HCT116 (cell line): ENCODE data around the gene THBS1. TPM values are rescaled to one million over a fixed set of nuclear protein-coding genes. Genes with fewer than 3 reads are reported as not detected.

Experiments used
- ATAC-seq: fragments of 200-7000 bp; cut with Tn5 transposase; 2 replicates; pipeline ENCODE4 v1.9.1; 2020; ENCODE audit warnings: mild to moderate bottlenecking, moderate library complexity
- BruUV-seq: library from RNA; stranded (reverse); fragments of 400-500 nt; replicated peaks from 2 replicates; lab custom pipeline; 2021; lab: Mats Ljungman, UMichigan
- CTCF ChIA-PET: fragments of 300-600 bp; sonication (Branson Sonifier 250); formaldehyde crosslinking; loops from one replicate; lab custom pipeline; 2021; ENCODE audit warnings: antibody characterized with exemption; lab: Charles Lee
- POLR2A ChIA-PET: fragments of 300-600, 350-600 bp; sonication (Branson Sonifier 250); formaldehyde crosslinking; loops from one replicate; lab custom pipeline; 2021; ENCODE audit warnings: antibody characterized with exemption; lab: Charles Lee
- RAD21 ChIA-PET, 2 experiments: fragments of 300-600 bp; sonication (Branson Sonifier 250); formaldehyde crosslinking; loops; one replicate each; lab custom pipeline; 2023; ENCODE audit warnings: low total read pairs in 2 of 2; ENCODE audit not compliant: uncharacterized antibody in 2 of 2, unreplicated experiment in 2 of 2, low non-redundant PET in 1 of 2; lab: Charles Lee
- DNase-seq: peaks from one replicate; pipeline ENCODE4 v3.0.0-alpha.2; 2010; ENCODE audit warnings: low read depth, low spot score
- H2AFZ ChIP-seq: fragments of 200-600 bp; shearing (Covaris generic), sonication (generic); 2 replicates; pipeline ENCODE4 v1.6.1; 2017; ENCODE audit warnings: low read depth, mixed run types, mixed read lengths, antibody characterized with exemption, low read length; ENCODE audit not compliant: poor library complexity, severe bottlenecking
- H3K27ac ChIP-seq: 2 replicates; pipeline ENCODE4 v1.5.1; 2012; ENCODE audit warnings: low read depth, low read length
- H3K27me3 ChIP-seq: fragments of 200-600 bp; sonication (generic); 2 replicates; pipeline ENCODE4 v1.6.1; 2016; ENCODE audit warnings: mixed run types, low read length, mixed read lengths; ENCODE audit not compliant: insufficient read depth
- H3K36me3 ChIP-seq, 2 experiments: fragments of 200-500 bp in 1 of 2; fragments of 200-600 bp in 1 of 2; sonication (Bioruptor generic) in 1 of 2; sonication (generic) in 1 of 2; 2 replicates each; pipeline versions ENCODE4 v1.5.1 to v1.6.1; 2014 to 2016; ENCODE audit warnings: low read length in 2 of 2, inconsistent platforms in 1 of 2, mixed read lengths in 1 of 2, mixed run types in 1 of 2; ENCODE audit not compliant: insufficient read depth in 2 of 2, control insufficient read depth in 1 of 2
- H3K4me1 ChIP-seq, 2 experiments: fragments of 200-600 bp in 1 of 2; sonication (generic) in 1 of 2; 2 replicates each; pipeline versions ENCODE4 v1.5.1 to v1.6.1; 2012 to 2017; ENCODE audit warnings: low read length in 2 of 2, inconsistent platforms in 1 of 2, mild to moderate bottlenecking in 1 of 2, mixed read lengths in 1 of 2, mixed run types in 1 of 2, moderate library complexity in 1 of 2; ENCODE audit not compliant: insufficient read depth in 2 of 2, control insufficient read depth in 1 of 2
- H3K4me2 ChIP-seq: fragments of 200-600 bp; sonication (generic); 2 replicates; pipeline ENCODE4 v1.6.1; 2017; ENCODE audit warnings: mixed run types, low read length, mixed read lengths
- H3K4me3 ChIP-seq, 2 experiments: fragments of 200-600 bp in 1 of 2; sonication (generic) in 1 of 2; replicated peaks in 1 of 2; 2 replicates each; pipeline ENCODE4 v1.5.1; 2011 to 2016; ENCODE audit warnings: low read length in 2 of 2, control low read depth in 1 of 2, low read depth in 1 of 2, mild to moderate bottlenecking in 1 of 2, mixed read lengths in 1 of 2, mixed run types in 1 of 2
- H3K79me2 ChIP-seq: fragments of 200-600 bp; sonication (generic); 2 replicates; pipeline ENCODE4 v1.6.1; 2017; ENCODE audit warnings: mild to moderate bottlenecking, mixed run types, low read length, moderate library complexity, mixed read lengths; ENCODE audit not compliant: insufficient read depth
- H3K9ac ChIP-seq: fragments of 200-600 bp; sonication (generic); 2 replicates; pipeline ENCODE4 v1.6.1; 2016; ENCODE audit warnings: low read length, mixed read lengths
- H3K9me2 ChIP-seq: fragments of 200-600 bp; sonication (generic), shearing (Covaris generic); 2 replicates; pipeline ENCODE4 v1.6.1; 2017; ENCODE audit warnings: mixed run types, mild to moderate bottlenecking, moderate library complexity; ENCODE audit not compliant: insufficient read depth
- H3K9me3 ChIP-seq, 2 experiments: fragments of 200-500 bp in 1 of 2; fragments of 200-600 bp in 1 of 2; sonication (Bioruptor generic) in 1 of 2; sonication (generic) in 1 of 2; 2 replicates each; pipeline ENCODE4 v1.6.1; 2014 to 2017; ENCODE audit warnings: low read length in 2 of 2, mixed read lengths in 2 of 2, inconsistent platforms in 1 of 2, low read depth in 1 of 2, mild to moderate bottlenecking in 1 of 2, mixed run types in 1 of 2, moderate library complexity in 1 of 2; ENCODE audit not compliant: control insufficient read depth in 1 of 2, insufficient read depth in 1 of 2
- H4K20me1 ChIP-seq: fragments of 200-600 bp; sonication (generic), shearing (Covaris generic); 2 replicates; pipeline ENCODE4 v1.6.1; 2017; ENCODE audit warnings: mixed run types, mild to moderate bottlenecking, moderate library complexity; ENCODE audit not compliant: insufficient read depth
- EZH2 ChIP-seq: fragments of 200-600 bp; sonication (generic); IDR thresholded peaks from 2 replicates; pipeline ENCODE4 v1.6.1; 2017; ENCODE audit warnings: antibody characterized with exemption, mixed run types
- POLR2A ChIP-seq: IDR thresholded peaks from 2 replicates; pipeline ENCODE4 v1.7.0; 2011; ENCODE audit warnings: borderline replicate concordance; ENCODE audit not compliant: insufficient read depth, insufficient read length; ENCODE audit errors: extremely low read depth
- REST ChIP-seq: IDR thresholded peaks from 2 replicates; pipeline ENCODE4 v1.6.1; 2012; ENCODE audit warnings: low read depth
- SP1 ChIP-seq: IDR thresholded peaks from 2 replicates; pipeline ENCODE4 v1.6.1; 2012; ENCODE audit warnings: low read depth
- intact Hi-C: fragments of 100-400 bp; cut with micrococcal nuclease; formaldehyde crosslinking; loops from 2 replicates; pipeline ENCODE4 v1.10.0; 2022
- total RNA-seq: library from RNA; stranded (reverse); gene quantifications from one replicate; pipeline ENCODE4 v1.2.1, GENCODE V29; 2021; ENCODE audit not compliant: unreplicated experiment

THBS1 gene
- total RNA-seq, 1 experiment from 2014 or later = 6.3 TPM

GRCh38 chr15:39640665-39641064 is 59.8 kb downstream of the THBS1 start:
- H3K36me3 ChIP-seq = no peaks in the 10 kb centered on the region
- H3K27ac ChIP-seq = no peak overlapping the region
- peak overlapping the region; percentile 6 for H2AFZ ChIP-seq
- H3K9me2 ChIP-seq = no peaks in the 10 kb centered on the region
- peaks cover 16 to 21% of the 10 kb centered on the region in 2 experiments for H3K4me1 ChIP-seq
- CTCF ChIA-PET = interaction anchor here (1.4 kb wide), 1 partner anchor 116 kb away, joined by 5 read pairs; no protein-coding TSS in a partner anchor
- TF ChIP-seq POLR2A (no peak), EZH2 (no peak), REST (no peak), SP1 (no peak)
- POLR2A ChIA-PET = interaction anchor here (1.1 kb wide), 1 partner anchor 20 kb away, joined by 3 read pairs; no protein-coding TSS in a partner anchor
- intact Hi-C loops = no loop called here
- no peaks in the 10 kb centered on the region for H3K9me3 ChIP-seq
- DNase-seq (no peak), ATAC-seq (no peak)
- no peak overlapping the region for H3K9ac ChIP-seq
- no peaks in the 10 kb centered on the region for H3K79me2 ChIP-seq
- H4K20me1 ChIP-seq = no peaks in the 10 kb centered on the region
- no peaks in the 10 kb centered on the region for H3K27me3 ChIP-seq
- RAD21 ChIA-PET = no interaction called here
- BruUV-seq = no TSS peak
- no peak overlapping the region for H3K4me3 ChIP-seq
- H3K4me2 ChIP-seq = no peak overlapping the region
